Activated T-helper 1 cell treated with Interleukin-2 at 50 U/mL for 16 hours (primary cell): ENCODE data around the gene SNX7.

Source experiments
- DNase-seq: peaks from one replicate; pipeline ENCODE4 v3.0.0-alpha.2; 2020; ENCODE audit warnings: low read depth

The SNX7 gene

DNA sequence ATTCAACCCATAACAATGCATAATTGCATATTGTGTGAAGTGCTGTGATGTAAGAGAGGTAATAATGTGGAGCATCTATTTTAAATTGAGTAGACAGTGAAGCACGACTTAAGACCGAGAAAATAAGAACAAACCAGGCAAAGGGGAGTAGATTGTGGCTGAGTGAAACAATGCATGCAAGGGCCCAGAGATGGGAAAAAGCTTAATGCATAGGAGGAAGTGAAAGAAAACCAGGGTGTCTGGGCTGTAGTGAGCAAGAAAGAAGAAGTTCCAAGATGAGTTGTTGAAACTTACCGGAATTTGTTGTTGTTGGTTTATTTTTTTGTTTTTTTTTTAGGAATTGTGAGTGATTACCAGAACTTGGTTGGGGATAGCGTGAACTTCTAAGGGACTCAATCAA, 104.7 kb downstream of the SNX7 start:
- DNase-seq, result no peak

DNA sequence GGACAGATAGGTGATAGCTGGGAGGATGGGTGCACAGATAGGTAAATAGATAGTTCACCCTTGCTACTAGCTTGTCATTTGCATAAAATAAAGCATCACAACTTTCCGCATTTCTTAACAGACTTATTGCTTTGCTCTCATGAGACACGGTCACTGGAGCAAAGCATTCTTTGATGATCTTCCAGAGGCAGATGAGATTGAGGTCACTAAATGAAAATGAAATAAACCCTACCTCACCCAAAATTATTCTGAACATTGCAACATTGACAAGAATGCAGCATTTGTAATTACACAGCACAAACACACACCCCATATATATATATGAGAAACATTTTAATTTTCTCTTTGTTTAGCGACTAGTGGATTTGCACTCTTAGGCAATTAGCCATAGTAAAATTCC, 107.6 kb downstream of the SNX7 start:
- no peak for DNase-seq

- DNase-seq, result no peak
Observed at GRCh38 chr1:98781906-98782305, 120.4 kb downstream of the SNX7 start.

DNA sequence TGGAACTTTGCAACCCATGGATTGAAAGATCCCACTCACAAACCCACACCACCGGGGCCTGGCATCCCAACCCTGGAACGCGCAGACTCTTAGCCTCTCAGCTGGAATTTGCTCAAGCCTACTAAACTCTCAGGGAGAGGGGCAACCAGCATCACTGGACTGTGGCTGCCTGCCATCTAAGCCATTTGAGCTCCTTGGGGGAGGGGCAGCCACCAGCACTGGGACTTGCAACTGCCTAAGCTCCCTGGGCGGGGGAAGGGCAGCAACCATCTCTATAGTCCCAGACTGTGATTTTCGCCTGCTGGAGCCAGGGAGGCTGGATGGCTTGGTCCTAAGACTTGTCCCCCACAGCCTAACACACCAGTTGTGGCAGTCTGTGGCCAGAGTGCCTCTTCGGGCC, 122.3 kb downstream of the SNX7 start:
- no peak for DNase-seq

GRCh38 chr1:98791498-98791897, 130.0 kb downstream of the SNX7 start:
- no peak for DNase-seq

GRCh38 chr1:98792123-98792522, 130.6 kb downstream of the SNX7 start:
- DNase-seq, result no peak

- DNase-seq, result no peak
Observed at GRCh38 chr1:98793136-98793535, 131.6 kb downstream of the SNX7 start.

- DNase-seq, result peak; percentile 16
Observed at GRCh38 chr1:98794196-98794886, 132.8 kb downstream of the SNX7 start.

- no peak for DNase-seq
Observed at GRCh38 chr1:98796049-98796448, 134.5 kb downstream of the SNX7 start.

- DNase-seq, result no peak
Observed at GRCh38 chr1:98797506-98797905, 136.0 kb downstream of the SNX7 start.
